ENCODE data around the gene SBF2.

Gene SBF2

GRCh38 chr11:9957072-9957471 lies 336.9 kb downstream of the SBF2 start:
- Histone ChIP-seq H3K9ac (ENCODE audit: low read length) (no peak overlapping the region), H3K4me1 (ENCODE audit: insufficient read depth, low read length, severe bottlenecking) (no peaks in the 10 kb centered on the region), H3F3A (ENCODE audit: insufficient read depth, low read length) (no peaks in the 10 kb centered on the region; the same call in 1 of the 2 replicates), H4K20me1 (ENCODE audit: insufficient read depth, low read length) (no peaks in the 10 kb centered on the region), H3K27ac (ENCODE audit: low read depth, low read length, poor library complexity, severe bottlenecking) (no peak overlapping the region), H3K27me3 (ENCODE audit: insufficient read depth, low read length) (no peaks in the 10 kb centered on the region), H2AFZ (ENCODE audit: low read length) (no peak overlapping the region), H3K4me2 (ENCODE audit: low read length) (no peak overlapping the region), H3K36me3 (ENCODE audit: insufficient read depth, low read length) (no peaks in the 10 kb centered on the region), H3K4me3 (ENCODE audit: low read depth, low read length, poor library complexity, severe bottlenecking) (no peak overlapping the region), H3K9me2 (ENCODE audit: low read depth, low read length) (no peaks in the 10 kb centered on the region), H3K9me3 (ENCODE audit: low read length) (no peaks in the 10 kb centered on the region), H3K79me2 (ENCODE audit: insufficient read depth, low read length) (no peaks in the 10 kb centered on the region)
- no peak for TF ChIP-seq EZH2 (IDR thresholded peaks at IDR 0.05; ENCODE audit: borderline replicate concordance, low read length)
- TF ChIP-seq CTCF (IDR thresholded peaks at IDR 0.05; ENCODE audit: low read length), result no peak

GRCh38 chr11:9956483-9956882 lies 337.5 kb downstream of the SBF2 start:
- H3K27ac ChIP-seq (ENCODE audit: low read depth, low read length, poor library complexity, severe bottlenecking), result no peak overlapping the region
- no peaks in the 10 kb centered on the region for H3K9me3 ChIP-seq (ENCODE audit: low read length)
- no peak overlapping the region for H3K4me3 ChIP-seq (ENCODE audit: low read depth, low read length, poor library complexity, severe bottlenecking)
- no peaks in the 10 kb centered on the region for H4K20me1 ChIP-seq (ENCODE audit: insufficient read depth, low read length)
- H3K27me3 ChIP-seq (ENCODE audit: insufficient read depth, low read length), result no peaks in the 10 kb centered on the region
- no peak overlapping the region for H2AFZ ChIP-seq (ENCODE audit: low read length)
- no peaks in the 10 kb centered on the region for H3K79me2 ChIP-seq (ENCODE audit: insufficient read depth, low read length)
- no peak overlapping the region for H3K4me2 ChIP-seq (ENCODE audit: low read length)
- H3K36me3 ChIP-seq (ENCODE audit: insufficient read depth, low read length), result no peaks in the 10 kb centered on the region
- H3K9me2 ChIP-seq (ENCODE audit: low read depth, low read length), result no peaks in the 10 kb centered on the region
- no peak overlapping the region for H3K9ac ChIP-seq (ENCODE audit: low read length)
- no peaks in the 10 kb centered on the region for H3K4me1 ChIP-seq (ENCODE audit: insufficient read depth, low read length, severe bottlenecking)
- no peaks in the 10 kb centered on the region; the same call in 1 of the 2 replicates for H3F3A ChIP-seq (ENCODE audit: insufficient read depth, low read length)
- TF ChIP-seq EZH2 (IDR thresholded peaks at IDR 0.05; ENCODE audit: borderline replicate concordance, low read length) (no peak), CTCF (IDR thresholded peaks at IDR 0.05; ENCODE audit: low read length) (no peak)

GRCh38 chr11:9955391-9955790 lies 338.6 kb downstream of the SBF2 start:
- Histone ChIP-seq H2AFZ (ENCODE audit: low read length) (no peak overlapping the region), H3K4me3 (ENCODE audit: low read depth, low read length, poor library complexity, severe bottlenecking) (no peak overlapping the region), H3F3A (ENCODE audit: insufficient read depth, low read length) (no peaks in the 10 kb centered on the region; the same call in 1 of the 2 replicates), H4K20me1 (ENCODE audit: insufficient read depth, low read length) (no peaks in the 10 kb centered on the region), H3K4me1 (ENCODE audit: insufficient read depth, low read length, severe bottlenecking) (no peaks in the 10 kb centered on the region), H3K9ac (ENCODE audit: low read length) (no peak overlapping the region), H3K79me2 (ENCODE audit: insufficient read depth, low read length) (no peaks in the 10 kb centered on the region), H3K9me2 (ENCODE audit: low read depth, low read length) (no peaks in the 10 kb centered on the region), H3K4me2 (ENCODE audit: low read length) (no peak overlapping the region), H3K36me3 (ENCODE audit: insufficient read depth, low read length) (no peaks in the 10 kb centered on the region), H3K27ac (ENCODE audit: low read depth, low read length, poor library complexity, severe bottlenecking) (no peak overlapping the region), H3K27me3 (ENCODE audit: insufficient read depth, low read length) (no peaks in the 10 kb centered on the region), H3K9me3 (ENCODE audit: low read length) (no peaks in the 10 kb centered on the region)
- TF ChIP-seq EZH2 (IDR thresholded peaks at IDR 0.05; ENCODE audit: borderline replicate concordance, low read length) (no peak), CTCF (IDR thresholded peaks at IDR 0.05; ENCODE audit: low read length) (no peak)

All from OCI-LY1 (cell line).